Gastrocnemius medialis (tissue), 4 donors: Measurements from ENCODE around the gene RGS19. TPM values are rescaled to one million over a fixed set of nuclear protein-coding genes. Genes with fewer than 3 reads are reported as not detected.

Source experiments
- ATAC-seq, 2 donors: fragments of 150-250 bp; one replicate each; pipeline ENCODE4 v1.9.1; 2016
- DNase-seq, 2 donors: peaks; one replicate each; pipeline ENCODE4 v3.0.0-alpha.2; 2019
- H3K27ac ChIP-seq, 4 donors: fragments of 200-600 bp; sonication (generic); 1 replicate in 1 of 4; 2 replicates in 3 of 4; pipeline ENCODE4 v1.5.1; 2016 to 2018; ENCODE audit warnings: mild to moderate bottlenecking in 2 of 4, moderate library complexity in 1 of 4
- H3K27me3 ChIP-seq, 3 donors: fragments of 200-600 bp; sonication (generic) in 2 of 3; 1 replicate in 1 of 3; 2 replicates in 2 of 3; pipeline versions ENCODE4 v1.5.1 to v1.6.0; 2016 to 2019; ENCODE audit warnings: mild to moderate bottlenecking in 1 of 3, moderate library complexity in 1 of 3
- H3K36me3 ChIP-seq, 2 donors: fragments of 200-600 bp; sonication (generic) in 1 of 2; one replicate each; pipeline ENCODE4 v1.5.1; 2017 to 2018
- H3K4me1 ChIP-seq, 2 donors: fragments of 200-600 bp; sonication (generic) in 1 of 2; one replicate each; pipeline ENCODE4 v1.5.1; 2016 to 2017; ENCODE audit warnings: mild to moderate bottlenecking in 2 of 2
- H3K4me3 ChIP-seq, 4 donors: fragments of 200-600 bp; sonication (generic) in 3 of 4; 1 replicate in 1 of 4; 2 replicates in 3 of 4; pipeline ENCODE4 v1.5.1; 2016 to 2019; ENCODE audit warnings: mild to moderate bottlenecking in 2 of 4
- H3K9me3 ChIP-seq, 3 donors: fragments of 200-600 bp; sonication (generic) in 2 of 3; 1 replicate in 1 of 3; 2 replicates in 2 of 3; pipeline ENCODE4 v1.5.1; 2016 to 2019
- CTCF ChIP-seq, 5 experiments: fragments of 450-650 bp in 3 of 5; fragments of 200-600 bp in 2 of 5; sonication (generic) in 2 of 5; IDR thresholded peaks in 4 of 5; conservative IDR thresholded peaks in 1 of 5; 1 replicate in 4 of 5; 2 replicates in 1 of 5; pipeline ENCODE4 v1.5.1; 2016 to 2019; ENCODE audit warnings: antibody characterized with exemption in 5 of 5, mild to moderate bottlenecking in 3 of 5, moderate library complexity in 3 of 5
- POLR2A ChIP-seq, 2 donors: fragments of 450-650 bp; IDR thresholded peaks; one replicate each; pipeline ENCODE4 v1.6.1; 2017; ENCODE audit warnings: antibody characterized with exemption in 2 of 2, mild to moderate bottlenecking in 2 of 2, moderate library complexity in 2 of 2
- in situ Hi-C, 4 donors: fragments of 200-750 bp; cut with MboI; loops; one replicate each; pipeline versions ENCODE4 v1.15.0 to v1.8.0; 2017; ENCODE audit warnings: low sequenced_read_pairs in 4 of 4
- intact Hi-C: fragments of 100-400 bp; cut with DNase I; formaldehyde crosslinking; loops from one replicate; pipeline ENCODE4 v1.15.1; 2023; ENCODE audit warnings: low total_unique reads
- total RNA-seq, 4 donors: library from RNA; depleted of rRNA; stranded (reverse); fragments of >200 nt; gene quantifications; one replicate each; pipeline versions ENCODE4 v1.1.0 to v1.2.3, GENCODE V29; 2016

The RGS19 gene
- total RNA-seq, 4 donors from 2014 or later, result 0.92 to 7.7 (median 3.5) TPM

- H3K27me3 ChIP-seq, result peaks cover 35 to 49% (median 43%) of the 10 kb centered on the region in 3 donors
- no peak overlapping the region for H3K27ac ChIP-seq
- TF ChIP-seq CTCF (IDR thresholded peaks at IDR 0.05 in 4 of 5, conservative IDR thresholded peaks at IDR 0.05 in 1 of 5), result no peak
- TF ChIP-seq POLR2A (IDR thresholded peaks at IDR 0.05), result no peak
- no peaks in the 10 kb centered on the region for H3K9me3 ChIP-seq
- ATAC-seq, result no peak
- DNase-seq, result no peak
- peaks cover 0 to 10% of the 10 kb centered on the region in 2 donors for H3K4me1 ChIP-seq
- no peaks in the 10 kb centered on the region for H3K36me3 ChIP-seq
- intact Hi-C loops, result no loop called here
- in situ Hi-C loops, result no loop called here
- H3K4me3 ChIP-seq, result no peak overlapping the region
Measured at GRCh38 chr20:64100946-64101688, 21.8 kb upstream of the RGS19 start.

- no peak overlapping the region for H3K27ac ChIP-seq
- in situ Hi-C loops, result no loop called here
- no peak for ATAC-seq
Measured at GRCh38 chr20:64100566-64100888, 21.2 kb upstream of the RGS19 start.

GRCh38 chr20:64099880-64100565 lies 20.7 kb upstream of the RGS19 start:
- no peak for DNase-seq
- Histone ChIP-seq H3K36me3 (no peaks in the 10 kb centered on the region), H3K9me3 (no peaks in the 10 kb centered on the region), H3K4me3 (no peak overlapping the region), H3K27me3 (peaks cover 35 to 49% (median 41%) of the 10 kb centered on the region in 3 donors), H3K4me1 (peaks cover 0 to 10% of the 10 kb centered on the region in 2 donors), H3K27ac (no peak overlapping the region)
- no peak for ATAC-seq
- in situ Hi-C loops, result no loop called here
- intact Hi-C loops, result loop anchor here (10.0 kb wide), 1 partner anchor 1115 kb away; no protein-coding TSS in a partner anchor
- TF ChIP-seq CTCF (IDR thresholded peaks at IDR 0.05 in 4 of 5, conservative IDR thresholded peaks at IDR 0.05 in 1 of 5), result no peak
- TF ChIP-seq POLR2A (IDR thresholded peaks at IDR 0.05), result no peak

More at GRCh38 chr20:64100566-64100888, 21.2 kb upstream of the RGS19 start:
- no peak for DNase-seq
- intact Hi-C loops, result no loop called here
- TF ChIP-seq POLR2A (IDR thresholded peaks at IDR 0.05) (no peak), CTCF (IDR thresholded peaks at IDR 0.05 in 4 of 5, conservative IDR thresholded peaks at IDR 0.05 in 1 of 5) (no peak)
- no peaks in the 10 kb centered on the region for H3K36me3 ChIP-seq
- peaks cover 35 to 49% (median 43%) of the 10 kb centered on the region in 3 donors for H3K27me3 ChIP-seq
- H3K4me3 ChIP-seq, result no peak overlapping the region
- no peaks in the 10 kb centered on the region for H3K9me3 ChIP-seq
- peaks cover 0 to 10% of the 10 kb centered on the region in 2 donors for H3K4me1 ChIP-seq

- Histone ChIP-seq H3K9me3 (no peaks in the 10 kb centered on the region), H3K36me3 (no peaks in the 10 kb centered on the region), H3K27me3 (peaks cover 35 to 49% (median 40%) of the 10 kb centered on the region in 3 donors), H3K27ac (no peak overlapping the region), H3K4me3 (no peak overlapping the region), H3K4me1 (peaks cover 0 to 10% of the 10 kb centered on the region in 2 donors)
- in situ Hi-C loops, result no loop called here
- intact Hi-C loops, result loop anchor here (10.0 kb wide), 1 partner anchor 1114 kb away; no protein-coding TSS in a partner anchor
- TF ChIP-seq CTCF (IDR thresholded peaks at IDR 0.05 in 4 of 5, conservative IDR thresholded peaks at IDR 0.05 in 1 of 5), result no peak
- TF ChIP-seq POLR2A (IDR thresholded peaks at IDR 0.05), result no peak
- no peak for ATAC-seq
- no peak for DNase-seq
Measured at GRCh38 chr20:64099086-64099786, 19.9 kb upstream of the RGS19 start.
